Measurements from ENCODE around the gene RNF34.
A peak's percentile ranks its signal among the peaks of the same experiment; 100 is the strongest.

The RNF34 gene

DNA sequence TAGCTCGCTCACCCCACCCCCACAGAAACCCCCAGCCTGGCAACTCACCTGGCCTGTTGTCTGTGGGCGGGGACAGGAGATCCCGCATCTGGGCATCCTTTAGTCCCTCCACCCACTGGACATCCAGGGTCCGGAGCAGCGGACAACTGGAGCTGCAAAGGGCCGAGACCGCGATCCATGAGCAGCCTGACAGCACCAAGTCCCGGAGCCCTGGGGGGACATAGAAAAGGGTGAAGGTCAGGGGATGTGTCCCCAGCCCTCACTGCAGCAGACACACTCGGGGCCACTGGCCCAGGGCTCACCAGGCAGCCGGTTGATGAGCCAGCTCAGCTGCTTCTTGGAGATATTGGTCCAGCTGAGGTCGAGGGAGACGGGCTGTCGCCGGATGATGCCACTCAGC lies 40.9 kb downstream of the RNF34 start:
- no peak for DNase-seq

DNA sequence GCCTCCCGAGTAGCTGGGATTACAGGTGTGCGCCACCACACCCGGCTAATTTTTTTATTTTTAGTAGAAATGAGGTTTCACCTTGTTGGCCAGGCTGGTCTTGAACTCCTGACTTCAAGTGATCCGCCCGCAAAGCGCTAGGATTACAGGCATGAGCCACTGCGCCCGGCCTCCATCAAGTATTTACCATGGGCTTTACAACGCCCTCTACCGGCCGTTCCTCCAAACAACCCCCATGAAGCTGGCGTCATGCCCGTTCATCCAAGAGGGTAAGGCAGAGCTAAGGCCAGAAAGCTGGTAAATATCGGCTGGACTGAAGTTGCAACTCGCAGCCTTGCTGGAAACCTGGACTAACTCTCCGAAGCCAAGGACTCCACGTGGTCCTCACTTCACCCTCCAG lies 41.6 kb downstream of the RNF34 start:
- no peak for DNase-seq

DNA sequence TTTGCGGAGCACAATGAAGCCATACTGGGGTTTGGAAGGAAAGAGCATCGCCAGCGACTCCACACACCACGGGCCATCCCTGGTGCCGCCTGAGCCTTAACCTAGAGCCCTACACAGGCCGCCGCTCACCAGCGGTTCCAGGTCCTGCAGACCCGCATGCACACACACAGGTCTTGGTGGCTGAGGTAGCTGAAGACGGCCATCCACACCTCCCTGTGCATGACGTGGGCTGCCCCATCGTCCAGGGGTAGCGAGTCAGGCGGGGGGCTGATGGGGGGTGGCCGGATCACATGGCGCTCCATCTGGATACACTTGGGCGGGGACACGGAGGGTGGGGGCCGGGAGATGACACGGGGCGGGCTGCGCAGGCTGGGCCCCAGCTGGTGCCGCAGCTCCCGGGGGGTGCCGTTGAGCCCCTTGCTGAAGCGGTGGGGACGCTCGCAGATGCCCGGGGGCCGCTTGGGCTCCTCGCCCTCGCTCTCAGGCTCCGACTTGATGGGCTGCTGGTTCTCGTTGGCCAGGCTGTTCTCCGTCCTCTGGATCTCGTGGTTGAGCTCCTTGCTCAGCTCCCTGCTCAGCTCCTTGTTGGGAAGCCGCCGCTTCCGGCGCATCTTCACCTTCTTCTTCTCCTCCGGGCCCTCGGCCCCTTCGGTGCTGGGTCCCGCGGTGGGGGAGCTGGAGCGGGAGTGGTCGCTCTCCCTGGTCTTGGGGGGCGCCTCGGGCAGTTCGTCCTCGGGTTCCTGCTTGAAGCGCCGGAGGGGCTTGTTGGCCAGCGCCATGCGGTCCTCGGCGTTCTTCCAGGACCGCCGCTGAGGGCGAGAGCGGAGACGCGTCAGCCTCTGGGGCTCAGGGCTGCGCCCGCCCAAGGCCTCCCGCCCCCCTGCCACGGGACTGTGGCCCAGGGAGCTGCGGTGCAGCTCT lies 42.4 kb downstream of the RNF34 start:
- DNase-seq = no peak

DNA sequence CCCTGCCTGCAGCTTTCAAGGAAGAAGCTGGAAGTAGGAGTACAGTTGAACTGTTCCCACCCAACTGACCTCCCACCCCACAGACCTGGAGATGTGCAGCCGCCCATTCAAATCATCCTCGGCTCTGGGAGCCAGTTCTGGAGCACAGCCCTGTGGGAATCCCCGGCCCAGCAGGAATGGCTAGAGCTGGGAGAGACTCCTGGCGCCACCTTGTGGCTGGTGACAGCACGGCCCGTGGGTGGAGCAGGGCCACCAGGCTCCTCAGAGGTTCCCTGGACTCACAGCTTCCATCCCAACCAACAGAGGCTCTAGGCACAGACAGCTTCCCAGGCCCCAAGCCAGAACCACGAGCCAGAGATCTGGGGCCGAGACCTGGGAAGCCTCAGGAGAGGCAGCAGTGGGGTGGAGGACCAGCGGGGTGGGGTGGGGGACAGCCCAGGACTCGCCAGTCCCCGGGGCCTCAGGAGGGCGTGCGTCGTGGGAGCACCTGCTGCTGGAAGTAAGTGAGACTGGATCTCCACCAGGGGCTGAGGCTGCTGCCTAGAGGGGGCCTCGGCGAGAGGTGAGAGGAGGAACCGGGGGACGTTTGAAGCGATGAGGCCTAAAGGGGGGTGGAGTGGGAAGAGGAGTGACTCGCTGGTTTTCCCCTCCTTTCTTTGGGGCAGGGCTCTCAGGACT lies 43.4 kb downstream of the RNF34 start:
- peak; percentile 41 for DNase-seq

DNA sequence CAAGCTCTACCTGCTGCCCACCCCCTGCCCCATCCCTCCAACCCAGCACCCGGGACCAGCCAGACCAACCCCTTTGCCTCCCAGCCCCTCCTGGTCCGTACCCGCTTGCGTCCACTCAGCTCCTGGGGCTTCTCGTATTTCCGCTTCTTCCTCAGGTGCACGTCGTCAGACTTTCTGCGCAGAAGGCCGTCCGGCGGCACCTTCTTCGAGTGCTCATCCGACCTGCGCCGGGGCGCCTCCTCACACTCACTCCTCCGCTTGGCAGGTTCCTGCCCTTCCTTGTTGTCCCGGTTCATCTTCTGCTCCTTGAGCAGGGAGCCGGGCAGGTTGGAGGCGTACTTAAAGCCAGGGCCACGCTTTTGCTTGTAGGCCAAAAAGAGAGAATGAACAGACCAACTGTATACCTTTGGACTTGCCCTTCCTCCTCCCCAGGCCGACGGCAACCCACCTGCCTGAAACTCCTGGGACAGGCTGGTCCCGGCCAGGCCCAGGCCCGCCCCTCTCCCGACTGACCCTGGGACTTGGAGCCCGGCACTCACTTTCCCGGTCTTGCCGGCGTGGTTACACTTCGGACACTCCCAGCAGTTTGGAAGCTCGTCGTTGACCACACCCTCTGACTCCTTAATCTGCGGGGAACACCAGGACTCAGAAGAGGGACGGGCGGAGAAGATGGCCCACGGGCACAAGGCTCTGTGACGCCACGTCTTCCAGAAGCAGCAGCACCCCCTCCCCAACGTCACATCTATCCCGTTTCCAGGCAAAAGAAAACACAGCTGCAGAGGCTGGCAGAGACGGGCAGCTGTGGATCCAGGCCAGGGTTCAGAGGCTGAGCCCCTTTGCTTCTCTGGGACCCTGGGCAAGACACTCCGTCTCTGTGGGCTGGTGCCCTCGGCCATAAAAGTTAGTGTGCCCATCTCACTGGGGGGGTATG lies 44.3 kb downstream of the RNF34 start:
- DNase-seq = no peak

DNA sequence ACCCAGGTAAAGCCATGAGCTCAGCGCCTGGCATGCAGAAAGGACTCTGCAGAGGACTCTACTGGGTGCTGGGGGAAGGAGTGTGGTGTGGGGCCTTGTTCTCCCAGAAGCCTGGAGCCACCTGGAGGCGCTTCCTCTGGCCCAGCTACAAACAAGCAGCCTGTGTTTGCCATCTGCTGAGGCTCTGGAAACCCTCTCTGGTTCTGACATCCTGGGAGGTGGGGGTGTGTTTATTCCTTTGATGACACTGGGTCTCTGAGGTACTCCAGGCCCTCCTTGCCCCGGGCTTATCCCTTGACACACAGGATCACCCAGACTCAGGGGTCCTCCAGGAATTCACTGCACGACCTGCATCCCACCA lies 44.9 kb downstream of the RNF34 start:
- DNase-seq = no peak

DNA sequence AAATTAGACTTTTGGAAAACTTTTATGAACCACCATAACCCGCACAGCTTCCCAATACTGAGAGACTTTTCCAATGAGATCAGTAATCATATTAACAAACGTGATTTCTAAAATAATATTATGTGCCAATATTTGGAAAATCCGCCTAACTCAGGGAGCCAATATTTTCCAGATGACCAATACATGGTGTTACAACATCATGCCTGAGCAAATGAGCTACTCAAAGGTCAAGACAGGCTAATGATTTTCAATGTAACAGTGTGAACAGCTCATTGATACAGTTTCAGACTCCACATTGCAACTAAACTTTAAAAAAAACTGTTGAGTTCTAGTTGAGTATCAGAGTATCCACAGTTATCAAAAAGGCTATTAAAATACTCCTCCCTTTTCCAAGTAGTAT lies 46.8 kb downstream of the RNF34 start:
- no peak for DNase-seq

DNA sequence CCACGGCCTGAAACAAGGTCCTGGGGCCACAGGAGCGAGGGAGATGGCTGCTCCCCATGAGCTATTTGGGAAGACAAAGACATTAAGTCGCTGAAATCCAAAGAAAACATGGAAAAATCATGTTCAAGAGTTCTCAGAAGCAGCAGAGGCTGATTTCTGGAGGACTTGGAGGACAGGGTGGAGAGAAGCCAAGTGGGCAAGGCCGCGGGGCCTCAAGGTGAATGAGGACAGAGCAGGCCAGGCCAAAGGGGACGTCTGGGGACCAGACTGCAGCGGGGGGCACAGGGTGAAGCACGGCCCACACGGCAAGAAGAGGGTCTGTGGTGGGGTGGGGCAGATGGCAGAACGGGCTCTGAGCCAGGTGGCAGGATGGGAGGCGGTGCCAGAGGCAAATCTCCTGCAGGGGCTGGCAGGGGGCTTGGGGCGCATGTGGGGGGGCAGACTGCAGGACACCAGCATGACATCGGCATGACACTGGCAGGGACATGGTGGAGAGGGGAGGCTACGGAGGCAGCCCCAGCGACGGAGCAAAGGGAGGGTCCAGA lies 48.9 kb downstream of the RNF34 start:
- no peak for DNase-seq

DNA sequence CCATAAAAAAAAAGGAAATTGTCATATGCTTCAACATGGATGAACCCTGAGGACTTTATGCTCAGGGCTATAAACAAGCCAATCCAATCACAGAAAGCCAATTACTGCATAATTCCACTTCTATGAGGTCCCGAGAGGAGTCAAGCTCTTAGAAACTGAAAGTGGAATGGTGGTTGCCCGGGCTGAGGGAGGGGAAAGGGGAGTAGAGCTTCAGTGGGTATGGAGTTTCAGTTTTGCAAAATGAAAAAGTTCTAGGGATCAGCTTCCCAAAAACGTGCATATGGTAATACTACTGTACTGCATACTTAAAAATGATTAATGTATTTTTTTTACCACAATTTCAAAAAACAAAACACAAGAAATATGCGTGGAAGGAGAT lies 52.0 kb downstream of the RNF34 start:
- no peak for DNase-seq

DNA sequence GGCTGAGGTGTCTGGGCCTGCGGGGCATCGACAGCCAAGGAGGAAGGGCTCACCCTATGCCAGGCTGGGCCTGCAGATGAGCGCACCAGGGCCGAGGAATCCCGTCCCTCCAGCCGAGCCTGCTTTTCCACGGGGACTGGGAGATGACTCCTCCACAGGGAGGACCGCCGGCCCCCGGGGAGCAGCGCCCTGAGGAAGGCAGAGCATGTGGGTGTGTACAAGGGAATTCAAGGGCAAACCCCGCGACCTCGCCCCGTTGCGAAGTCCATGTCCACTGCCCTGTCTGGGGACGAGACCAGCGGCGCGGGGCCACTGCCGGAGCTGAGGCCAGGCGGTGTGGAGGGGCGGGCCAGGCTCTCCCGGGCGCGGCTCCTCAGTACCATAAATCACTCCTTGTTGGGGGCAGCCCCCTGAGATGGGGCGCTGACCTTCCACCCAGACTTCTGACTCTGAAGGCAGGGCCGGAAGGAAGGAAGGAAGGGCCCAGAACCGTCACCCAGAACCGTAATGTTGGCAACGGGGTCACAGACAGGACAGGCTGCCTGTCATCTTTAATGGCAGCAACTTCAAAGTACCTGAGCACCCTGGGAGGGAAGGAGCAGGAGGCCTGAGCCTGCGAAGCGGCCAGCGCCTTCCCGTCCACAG lies 52.5 kb downstream of the RNF34 start:
- DNase-seq = no peak

DNA sequence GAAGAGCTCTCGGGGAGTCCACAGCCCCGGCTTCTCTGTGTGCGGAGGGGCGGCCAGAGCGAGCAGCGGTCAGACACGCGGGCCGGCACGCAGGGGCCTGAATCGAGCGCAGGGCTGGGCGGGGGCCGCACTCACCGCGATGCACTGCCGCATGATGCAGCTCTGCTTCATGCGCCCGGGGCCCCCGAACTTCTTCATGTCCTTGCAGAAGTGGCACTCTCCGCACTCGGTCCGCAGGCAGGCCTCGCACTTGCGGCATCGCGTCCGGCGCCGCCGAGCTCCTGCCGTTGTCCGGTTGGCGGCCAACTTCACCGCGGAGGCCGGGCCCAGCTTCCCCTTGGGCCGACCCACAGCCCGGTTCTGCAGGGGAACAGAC lies 53.1 kb downstream of the RNF34 start:
- no peak for DNase-seq

DNA sequence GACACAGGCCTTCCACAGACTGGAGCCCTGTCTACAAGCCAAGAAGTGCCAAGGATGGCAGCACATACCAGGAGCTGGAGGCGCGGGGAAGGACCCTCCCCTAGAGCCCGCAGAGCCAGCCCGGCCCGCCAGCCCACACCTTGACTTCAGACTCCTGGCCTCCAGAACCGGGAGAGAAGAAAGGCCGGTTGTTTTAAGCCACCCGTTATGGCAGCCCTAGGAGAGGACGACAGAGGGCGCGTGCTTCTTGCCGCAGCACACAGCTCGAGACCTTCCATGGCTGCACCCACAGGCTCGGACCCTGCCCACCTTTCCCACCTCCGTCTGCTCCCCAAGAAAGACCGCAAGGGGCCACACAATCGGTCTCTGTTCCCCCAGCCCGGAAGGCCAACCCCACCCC lies 53.7 kb downstream of the RNF34 start:
- no peak for DNase-seq

DNA sequence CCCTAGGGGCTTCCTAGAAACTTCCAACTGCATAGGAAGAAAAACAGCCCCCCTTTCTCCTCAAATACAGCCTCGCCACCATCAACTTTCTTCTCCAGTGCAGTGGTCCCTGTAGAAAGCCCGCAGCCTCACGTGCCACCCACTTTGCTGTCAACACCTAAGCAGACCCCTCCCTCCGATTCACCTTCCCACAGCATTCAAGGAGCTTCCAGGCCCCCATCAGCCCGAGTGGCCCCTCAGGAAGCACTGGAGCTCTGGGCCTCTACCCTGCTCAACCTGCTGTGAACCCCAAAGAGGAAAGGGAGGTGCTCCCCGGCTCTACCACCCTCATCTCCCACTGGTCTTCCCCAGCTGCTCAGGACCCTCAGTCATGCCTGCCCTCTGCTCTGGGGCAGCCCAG lies 55.0 kb downstream of the RNF34 start:
- DNase-seq = no peak

DNA sequence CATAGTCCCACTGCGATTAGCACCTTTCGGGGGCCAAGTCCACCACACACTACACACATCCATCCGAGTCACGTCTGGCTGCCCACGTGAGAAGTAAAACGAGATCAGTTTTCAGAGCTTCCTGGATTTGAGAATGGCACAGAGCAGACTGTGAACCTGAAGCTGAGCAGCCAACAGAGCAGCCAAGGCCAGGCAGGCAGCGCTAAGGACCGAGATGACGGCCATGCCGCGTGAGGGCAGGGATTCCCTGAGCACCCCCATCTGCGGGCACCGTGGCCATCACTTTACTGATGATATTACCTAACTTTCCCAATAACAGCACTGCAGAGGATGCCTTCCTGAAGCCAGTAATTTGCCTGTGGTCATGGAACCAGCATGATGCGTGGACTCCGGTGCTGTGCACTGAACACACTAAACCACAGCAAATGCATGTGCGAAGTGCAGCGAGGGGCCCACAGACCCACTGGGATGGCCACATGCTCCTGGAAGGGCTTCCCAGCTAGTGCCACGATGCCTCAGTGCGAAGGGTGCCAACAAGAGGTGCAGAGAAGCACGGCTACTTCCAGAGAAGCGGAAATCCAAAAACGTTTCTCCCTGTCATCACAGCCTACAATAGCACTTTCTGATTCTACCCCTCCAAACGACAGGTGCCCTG lies 56.0 kb downstream of the RNF34 start:
- no peak for DNase-seq

DNA sequence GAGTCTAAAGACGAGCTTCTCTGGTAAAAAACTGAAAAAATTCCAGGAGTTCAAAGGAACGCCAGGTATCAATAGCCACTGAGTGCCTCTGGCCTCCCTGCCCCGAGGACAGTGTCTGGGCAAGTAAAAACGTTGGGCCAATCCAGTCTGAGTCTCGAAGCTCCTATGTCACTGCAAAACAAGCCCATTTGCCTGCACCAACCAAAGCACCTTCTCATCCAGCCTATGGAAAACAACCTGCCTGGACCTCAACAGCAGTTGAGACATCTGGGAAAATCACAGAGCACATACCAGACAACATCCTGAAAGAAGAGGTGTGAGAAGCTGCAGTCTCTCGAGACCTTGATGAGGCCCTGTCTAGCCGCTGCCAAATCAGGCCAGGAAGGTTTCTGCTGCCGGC lies 56.6 kb downstream of the RNF34 start:
- DNase-seq = no peak

DNA sequence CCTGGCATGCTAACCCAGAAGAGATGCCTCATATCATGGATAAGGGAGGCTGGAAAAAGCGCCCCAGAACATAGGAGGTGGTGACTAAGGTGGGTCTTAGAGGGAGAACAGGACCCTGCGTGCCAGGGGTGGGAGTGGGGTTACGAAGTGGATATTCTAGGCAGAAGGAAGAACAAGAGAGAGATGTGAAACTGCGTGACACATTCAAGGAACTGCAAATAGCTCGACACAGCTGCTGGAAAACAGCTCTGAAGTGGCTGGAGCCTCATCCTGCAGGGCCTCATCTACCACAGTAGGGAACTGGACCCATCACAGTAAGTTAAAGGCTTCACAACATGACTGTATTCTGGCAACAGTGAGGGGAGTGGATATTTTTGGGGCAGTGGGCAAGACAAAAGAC lies 61.1 kb downstream of the RNF34 start:
- DNase-seq = no peak

DNA sequence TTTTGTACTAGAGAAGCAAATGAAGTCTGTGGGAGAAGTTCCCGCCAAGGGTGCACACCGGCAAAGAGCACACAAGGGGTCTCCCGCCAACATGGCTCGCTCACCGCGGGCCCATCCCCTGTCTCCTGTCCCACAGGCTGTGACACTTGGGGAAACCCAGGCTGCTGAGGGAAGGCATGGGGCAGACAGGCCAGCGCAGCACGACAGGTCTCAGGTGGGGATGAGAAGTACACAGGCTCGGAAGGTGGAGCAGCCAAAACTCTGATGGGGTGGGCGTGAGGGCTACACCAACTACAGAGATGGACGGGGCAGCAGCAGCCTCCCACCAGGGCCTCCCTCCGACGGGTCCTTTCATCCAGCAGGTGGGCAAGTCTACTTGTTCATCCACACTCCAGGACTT lies 64.4 kb downstream of the RNF34 start:
- no peak for DNase-seq

DNA sequence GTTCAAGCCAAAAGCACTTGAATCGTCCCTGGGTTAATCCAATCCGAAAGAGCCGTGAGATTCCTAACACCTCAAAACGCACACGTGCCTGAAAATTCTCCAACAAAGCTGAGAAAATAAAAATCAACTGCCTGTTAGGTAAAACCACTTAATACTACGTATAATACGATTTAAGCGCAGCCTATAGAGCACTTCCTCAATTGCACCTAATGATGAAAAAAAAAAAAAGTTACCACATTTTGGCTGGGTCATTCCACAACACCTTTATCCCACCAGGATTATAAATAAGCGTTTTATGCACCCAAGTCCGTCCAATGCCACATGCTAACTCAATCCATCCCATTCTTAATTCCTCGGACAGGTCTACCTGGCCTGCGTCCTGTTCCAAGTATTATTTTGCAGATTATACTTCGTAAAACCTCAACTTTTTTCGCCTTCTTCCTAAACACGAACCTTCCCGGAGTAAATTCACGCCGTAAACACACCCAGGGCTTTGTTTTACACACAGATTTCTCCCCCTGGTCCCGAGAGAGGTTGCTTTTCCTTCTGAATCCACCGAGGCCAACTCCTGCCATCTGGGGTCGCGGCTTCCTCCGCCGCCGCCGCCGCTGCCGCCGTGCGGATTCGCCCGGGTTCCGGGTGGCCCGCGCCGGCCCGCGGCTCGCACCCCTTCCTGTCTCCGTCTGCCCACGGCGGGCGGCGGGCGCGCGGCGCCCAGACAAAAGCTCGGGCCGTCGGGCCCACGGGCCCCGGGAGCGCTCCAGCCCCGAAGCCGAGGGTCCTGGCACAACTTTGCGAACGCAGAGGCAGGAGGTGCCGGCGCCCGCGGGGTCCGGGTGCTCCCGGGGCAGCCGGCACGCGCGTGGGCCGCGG lies 66.2 kb downstream of the RNF34 start:
- DNase-seq = peak; percentile 23

DNA sequence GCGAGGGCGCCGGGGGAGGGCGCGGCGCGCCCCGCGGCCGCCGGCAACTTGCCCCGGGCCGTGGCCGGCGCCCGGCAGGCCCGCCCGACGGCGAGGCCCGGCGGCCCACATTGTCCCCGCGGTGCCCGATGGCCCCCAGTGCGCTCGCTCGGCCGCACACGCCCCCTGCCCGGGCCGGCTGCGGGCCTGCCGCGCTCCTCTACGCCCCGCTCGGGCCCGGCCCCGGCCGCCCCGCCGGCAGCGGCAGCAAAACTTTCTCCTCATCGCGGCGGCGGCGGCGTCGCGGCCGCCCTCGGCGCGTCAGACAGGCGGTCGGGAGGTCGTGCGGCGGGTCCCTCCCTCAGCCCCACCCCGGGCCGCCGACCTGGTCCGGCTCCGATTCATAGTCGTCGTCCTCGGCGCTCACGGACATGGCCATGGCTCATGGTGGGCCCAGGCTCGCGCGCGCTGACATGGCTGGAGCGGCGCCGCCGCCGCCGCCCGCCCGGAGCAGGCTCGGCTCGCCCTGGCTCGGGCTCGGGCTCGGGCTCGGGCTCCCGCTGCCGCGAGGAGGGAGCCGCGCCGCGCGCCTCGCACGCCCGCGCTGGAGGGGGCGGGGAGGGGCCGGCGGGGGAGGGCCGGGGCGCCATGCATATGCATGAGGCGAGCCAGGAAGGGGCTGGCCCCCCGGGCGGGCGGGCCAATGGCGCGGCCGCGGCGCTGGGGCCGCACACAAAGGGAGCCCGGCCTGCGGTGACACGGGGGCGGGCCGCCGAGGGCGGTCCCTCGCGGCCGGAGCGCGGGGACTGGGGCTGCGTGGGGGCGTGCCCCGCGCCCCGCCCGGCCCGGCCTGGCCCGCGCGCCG lies 67.1 kb downstream of the RNF34 start:
- DNase-seq = peak; percentile 88

Measured in NCI-H1105 treated with DMSO at 0.1 percent for 48 hours (cell line).